Gastrocnemius medialis (tissue), 4 donors: Measurements from ENCODE around the gene ARID5B. TPM values are rescaled to one million over a fixed set of nuclear protein-coding genes. Genes with fewer than 3 reads are reported as not detected.

ENCODE experiments used
- ATAC-seq, 2 donors: fragments of 150-250 bp; one replicate each; pipeline ENCODE4 v1.9.1; 2016
- DNase-seq, 2 donors: peaks; one replicate each; pipeline ENCODE4 v3.0.0-alpha.2; 2019
- H3K27ac ChIP-seq, 4 donors: fragments of 200-600 bp; sonication (generic); 1 replicate in 1 of 4; 2 replicates in 3 of 4; pipeline ENCODE4 v1.5.1; 2016 to 2018; ENCODE audit warnings: mild to moderate bottlenecking in 2 of 4, moderate library complexity in 1 of 4
- H3K27me3 ChIP-seq, 3 donors: fragments of 200-600 bp; sonication (generic) in 2 of 3; 1 replicate in 1 of 3; 2 replicates in 2 of 3; pipeline versions ENCODE4 v1.5.1 to v1.6.0; 2016 to 2019; ENCODE audit warnings: mild to moderate bottlenecking in 1 of 3, moderate library complexity in 1 of 3
- H3K36me3 ChIP-seq, 2 donors: fragments of 200-600 bp; sonication (generic) in 1 of 2; one replicate each; pipeline ENCODE4 v1.5.1; 2017 to 2018
- H3K4me1 ChIP-seq, 2 donors: fragments of 200-600 bp; sonication (generic) in 1 of 2; one replicate each; pipeline ENCODE4 v1.5.1; 2016 to 2017; ENCODE audit warnings: mild to moderate bottlenecking in 2 of 2
- H3K4me3 ChIP-seq, 4 donors: fragments of 200-600 bp; sonication (generic) in 3 of 4; 1 replicate in 1 of 4; 2 replicates in 3 of 4; pipeline ENCODE4 v1.5.1; 2016 to 2019; ENCODE audit warnings: mild to moderate bottlenecking in 2 of 4
- H3K9me3 ChIP-seq, 3 donors: fragments of 200-600 bp; sonication (generic) in 2 of 3; 1 replicate in 1 of 3; 2 replicates in 2 of 3; pipeline ENCODE4 v1.5.1; 2016 to 2019
- CTCF ChIP-seq, 5 experiments: fragments of 450-650 bp in 3 of 5; fragments of 200-600 bp in 2 of 5; sonication (generic) in 2 of 5; IDR thresholded peaks in 4 of 5; conservative IDR thresholded peaks in 1 of 5; 1 replicate in 4 of 5; 2 replicates in 1 of 5; pipeline ENCODE4 v1.5.1; 2016 to 2019; ENCODE audit warnings: antibody characterized with exemption in 5 of 5, mild to moderate bottlenecking in 3 of 5, moderate library complexity in 3 of 5
- POLR2A ChIP-seq, 2 donors: fragments of 450-650 bp; IDR thresholded peaks; one replicate each; pipeline ENCODE4 v1.6.1; 2017; ENCODE audit warnings: antibody characterized with exemption in 2 of 2, mild to moderate bottlenecking in 2 of 2, moderate library complexity in 2 of 2
- in situ Hi-C, 4 donors: fragments of 200-750 bp; cut with MboI; loops; one replicate each; pipeline versions ENCODE4 v1.15.0 to v1.8.0; 2017; ENCODE audit warnings: low sequenced_read_pairs in 4 of 4
- intact Hi-C: fragments of 100-400 bp; cut with DNase I; formaldehyde crosslinking; loops from one replicate; pipeline ENCODE4 v1.15.1; 2023; ENCODE audit warnings: low total_unique reads
- total RNA-seq, 4 donors: library from RNA; depleted of rRNA; stranded (reverse); fragments of >200 nt; gene quantifications; one replicate each; pipeline versions ENCODE4 v1.1.0 to v1.2.3, GENCODE V29; 2016

Gene ARID5B
- total RNA-seq, 4 donors from 2014 or later = 156 to 512 (median 263) TPM

- Histone ChIP-seq H3K36me3 (peaks cover 0 to 8% of the 10 kb centered on the region in 2 donors), H3K27ac (peak overlapping the region; percentile 95 to 99 (median 96)), H3K4me1 (peaks cover 40 to 43% of the 10 kb centered on the region in 2 donors), H3K4me3 (peak overlapping the region; percentile 20 to 38 (median 32)), H3K9me3 (no peaks in the 10 kb centered on the region), H3K27me3 (no peaks in the 10 kb centered on the region)
- ATAC-seq (peak in 1 of 2 donors; percentile 8), DNase-seq (no peak)
- TF ChIP-seq CTCF (IDR thresholded peaks at IDR 0.05 in 4 of 5, conservative IDR thresholded peaks at IDR 0.05 in 1 of 5) (no peak), POLR2A (IDR thresholded peaks at IDR 0.05) (no peak)
- intact Hi-C loops = loop anchor here (5.0 to 10.0 kb wide), 4 partner anchors 54 to 1104 kb away; partner anchors contain the start of gene RHOBTB1
- in situ Hi-C loops = loop anchor here in 1 of 4 donors (25.0 kb wide), 1 partner anchor 1066 kb away; no protein-coding TSS in a partner anchor
Measured at GRCh38 chr10:62045765-62046521, 144.4 kb downstream of the ARID5B start.

DNA sequence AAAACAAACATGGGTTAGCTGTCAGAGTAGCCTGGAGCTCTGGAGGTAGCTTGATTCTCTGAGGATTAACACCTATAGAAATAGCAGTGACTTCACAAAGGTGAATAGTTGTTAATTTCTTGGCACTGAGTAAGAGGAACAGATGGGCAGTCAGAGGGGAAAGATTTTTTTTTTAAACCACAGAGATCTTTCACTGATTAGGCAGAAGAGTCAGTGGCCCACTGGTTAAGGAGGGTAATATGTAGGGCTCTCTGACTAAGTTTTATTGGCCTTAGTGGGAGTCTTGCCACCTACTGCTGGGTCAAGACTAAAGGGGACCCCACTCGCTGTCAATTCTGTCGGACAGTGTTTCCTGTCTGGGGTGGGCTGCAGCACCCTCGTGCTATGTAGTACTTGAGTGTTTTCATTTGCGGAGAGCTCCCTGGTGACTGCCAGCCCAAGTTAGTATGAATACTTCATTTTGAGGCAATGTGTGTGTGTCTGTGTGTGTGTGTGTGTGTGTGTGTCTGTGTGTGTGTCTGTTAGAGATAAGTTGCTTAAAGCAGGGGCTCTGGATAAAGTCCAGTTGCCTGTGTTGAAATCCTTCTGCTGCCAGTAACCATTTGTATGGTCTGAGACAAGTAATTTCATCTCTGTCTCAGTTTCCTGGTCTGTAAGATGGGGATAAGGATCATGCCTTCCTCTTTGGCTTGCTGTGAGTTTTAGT is 145.2 kb downstream of the ARID5B start:
- Histone ChIP-seq H3K4me3 (peak overlapping the region in 3 of 4 donors; percentile 3 to 38 (median 20)), H3K27me3 (no peaks in the 10 kb centered on the region), H3K4me1 (peaks cover 40 to 41% of the 10 kb centered on the region in 2 donors), H3K9me3 (no peaks in the 10 kb centered on the region), H3K27ac (peak overlapping the region; percentile 95 to 99 (median 96)), H3K36me3 (peaks cover 0 to 13% of the 10 kb centered on the region in 2 donors)
- ATAC-seq = no peak
- in situ Hi-C loops (loop anchor here in 1 of 4 donors (25.0 kb wide), 1 partner anchor 1066 kb away; no protein-coding TSS in a partner anchor), intact Hi-C loops (loop anchor here (5.0 to 10.0 kb wide), 4 partner anchors 54 to 1104 kb away; partner anchors contain the start of gene RHOBTB1)
- TF ChIP-seq POLR2A (IDR thresholded peaks at IDR 0.05) (peak in 1 of 2 donors; percentile 21), CTCF (IDR thresholded peaks at IDR 0.05 in 4 of 5, conservative IDR thresholded peaks at IDR 0.05 in 1 of 5) (no peak)
- DNase-seq = no peak

GRCh38 chr10:62047228-62047892 is 145.9 kb downstream of the ARID5B start:
- Histone ChIP-seq H3K36me3 (peaks cover 0 to 20% of the 10 kb centered on the region in 2 donors), H3K27ac (peak overlapping the region; percentile 95 to 99 (median 96)), H3K9me3 (no peaks in the 10 kb centered on the region), H3K27me3 (no peaks in the 10 kb centered on the region), H3K4me3 (peak overlapping the region in 2 of 4 donors; percentile 38 to 72), H3K4me1 (peaks cover 40 to 45% of the 10 kb centered on the region in 2 donors)
- in situ Hi-C loops = loop anchor here in 1 of 4 donors (25.0 kb wide), 1 partner anchor 1065 kb away; no protein-coding TSS in a partner anchor
- TF ChIP-seq CTCF (IDR thresholded peaks at IDR 0.05 in 4 of 5, conservative IDR thresholded peaks at IDR 0.05 in 1 of 5) (no peak), POLR2A (IDR thresholded peaks at IDR 0.05) (no peak)
- no peak for ATAC-seq
- intact Hi-C loops = loop anchor here (5.0 to 10.0 kb wide), 4 partner anchors 55 to 1105 kb away; partner anchors contain the start of gene RHOBTB1
- DNase-seq = no peak

DNA sequence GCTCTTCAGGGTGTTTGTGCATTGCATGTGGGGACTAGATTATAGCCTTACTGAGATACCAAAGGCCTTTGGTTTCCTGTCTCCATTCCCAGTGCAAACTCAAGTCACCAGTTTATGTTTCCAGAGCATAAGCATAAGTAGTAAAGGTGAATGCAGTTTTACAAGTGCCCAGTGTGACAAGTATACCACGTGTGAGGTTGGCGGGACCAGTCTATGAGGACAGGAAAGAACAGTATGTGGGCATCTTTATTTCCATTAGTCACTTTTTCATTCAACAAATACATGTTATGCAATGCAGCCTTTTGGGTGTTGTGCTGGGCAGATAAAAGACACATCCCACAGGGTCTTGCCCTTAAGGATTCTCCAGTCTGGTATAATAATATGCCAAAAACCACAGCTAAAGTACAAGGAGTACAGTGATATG is 146.5 kb downstream of the ARID5B start:
- Histone ChIP-seq H3K27ac (peak overlapping the region; percentile 95 to 99 (median 96)), H3K4me1 (peaks cover 40 to 46% of the 10 kb centered on the region in 2 donors), H3K27me3 (no peaks in the 10 kb centered on the region), H3K9me3 (no peaks in the 10 kb centered on the region), H3K36me3 (peaks cover 0 to 26% of the 10 kb centered on the region in 2 donors), H3K4me3 (peak overlapping the region; percentile 70 to 79 (median 74))
- peak; percentile 63 to 76 for DNase-seq
- in situ Hi-C loops = loop anchor here in 1 of 4 donors (25.0 kb wide), 1 partner anchor 1064 kb away; no protein-coding TSS in a partner anchor
- ATAC-seq = peak; percentile 8 to 28
- no peak for TF ChIP-seq CTCF (IDR thresholded peaks at IDR 0.05 in 4 of 5, conservative IDR thresholded peaks at IDR 0.05 in 1 of 5)
- peak; percentile 41 to 67 for TF ChIP-seq POLR2A (IDR thresholded peaks at IDR 0.05)
- intact Hi-C loops = loop anchor here (2.0 to 10.0 kb wide), 7 partner anchors 21 to 1106 kb away; partner anchors contain the start of gene RHOBTB1
